ENCODE data around the gene HAPLN2.

DNA sequence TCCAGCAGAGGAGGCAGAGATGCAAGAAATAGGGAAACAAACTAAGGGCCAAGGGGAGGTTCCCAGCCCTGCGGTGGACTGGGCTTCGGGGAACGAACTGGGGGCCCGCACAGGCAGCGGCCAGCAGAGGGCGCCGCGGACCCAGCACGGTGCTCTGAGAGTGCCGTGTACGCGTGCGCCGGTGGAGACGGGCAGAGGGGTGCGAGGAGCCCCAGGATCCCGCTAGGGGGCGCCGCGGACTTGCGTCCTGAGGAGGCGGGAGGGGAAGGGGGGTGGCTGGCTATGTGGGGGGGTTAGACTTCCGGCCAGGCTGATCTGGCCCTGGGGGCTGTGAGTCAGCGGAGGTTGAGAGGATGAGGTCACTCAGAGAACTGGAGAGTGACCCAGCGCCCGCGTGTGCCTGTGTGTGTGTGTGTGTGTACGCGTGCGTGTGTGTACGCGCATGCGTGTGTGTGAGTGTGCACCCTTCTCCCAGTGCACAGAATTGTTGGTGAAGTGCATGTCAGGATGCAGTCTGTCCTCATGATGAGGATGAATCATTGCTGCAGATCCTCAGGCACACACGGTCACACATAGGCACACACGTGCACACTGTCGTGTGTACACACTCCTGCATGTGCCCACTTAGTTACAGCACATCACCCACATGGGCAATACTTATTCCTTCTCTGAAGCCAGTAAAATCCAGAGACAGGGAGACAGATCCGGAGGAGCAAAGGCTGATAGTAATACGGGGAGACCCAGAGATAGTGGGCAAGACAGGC, 41.0 kb downstream of the HAPLN2 start:
- TF ChIP-seq POLR2AphosphoS5 (IDR thresholded peaks at IDR 0.05; ENCODE audit: low read depth, low read length) (peak; percentile 69), CTCF (IDR thresholded peaks at IDR 0.05) (peak; percentile 100)
- TF ChIP-seq, protein P1, sequence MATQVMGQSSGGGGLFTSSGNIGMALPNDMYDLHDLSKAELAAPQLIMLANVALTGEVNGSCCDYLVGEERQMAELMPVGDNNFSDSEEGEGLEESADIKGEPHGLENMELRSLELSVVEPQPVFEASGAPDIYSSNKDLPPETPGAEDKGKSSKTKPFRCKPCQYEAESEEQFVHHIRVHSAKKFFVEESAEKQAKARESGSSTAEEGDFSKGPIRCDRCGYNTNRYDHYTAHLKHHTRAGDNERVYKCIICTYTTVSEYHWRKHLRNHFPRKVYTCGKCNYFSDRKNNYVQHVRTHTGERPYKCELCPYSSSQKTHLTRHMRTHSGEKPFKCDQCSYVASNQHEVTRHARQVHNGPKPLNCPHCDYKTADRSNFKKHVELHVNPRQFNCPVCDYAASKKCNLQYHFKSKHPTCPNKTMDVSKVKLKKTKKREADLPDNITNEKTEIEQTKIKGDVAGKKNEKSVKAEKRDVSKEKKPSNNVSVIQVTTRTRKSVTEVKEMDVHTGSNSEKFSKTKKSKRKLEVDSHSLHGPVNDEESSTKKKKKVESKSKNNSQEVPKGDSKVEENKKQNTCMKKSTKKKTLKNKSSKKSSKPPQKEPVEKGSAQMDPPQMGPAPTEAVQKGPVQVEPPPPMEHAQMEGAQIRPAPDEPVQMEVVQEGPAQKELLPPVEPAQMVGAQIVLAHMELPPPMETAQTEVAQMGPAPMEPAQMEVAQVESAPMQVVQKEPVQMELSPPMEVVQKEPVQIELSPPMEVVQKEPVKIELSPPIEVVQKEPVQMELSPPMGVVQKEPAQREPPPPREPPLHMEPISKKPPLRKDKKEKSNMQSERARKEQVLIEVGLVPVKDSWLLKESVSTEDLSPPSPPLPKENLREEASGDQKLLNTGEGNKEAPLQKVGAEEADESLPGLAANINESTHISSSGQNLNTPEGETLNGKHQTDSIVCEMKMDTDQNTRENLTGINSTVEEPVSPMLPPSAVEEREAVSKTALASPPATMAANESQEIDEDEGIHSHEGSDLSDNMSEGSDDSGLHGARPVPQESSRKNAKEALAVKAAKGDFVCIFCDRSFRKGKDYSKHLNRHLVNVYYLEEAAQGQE (IDR thresholded peaks at IDR 0.05; ENCODE audit: insufficient read depth in 1 of 2, low read depth in 2 of 2, low read length in 1 of 2), result no peak; a peak in 1 of 4 replicates
